Aortic smooth muscle cell (primary cell): ENCODE results near the gene DCTN3. TPM values are rescaled to one million over a fixed set of nuclear protein-coding genes. Genes with fewer than 3 reads are reported as not detected.

Experiments
- total RNA-seq: library from RNA; depleted of rRNA; stranded (reverse); fragments of >200 nt; gene quantifications from 2 replicates; pipeline ENCODE4 v1.2.3, GENCODE V29; 2014

DCTN3 gene
- 147 and 175 TPM in 2 replicates for total RNA-seq

DNA sequence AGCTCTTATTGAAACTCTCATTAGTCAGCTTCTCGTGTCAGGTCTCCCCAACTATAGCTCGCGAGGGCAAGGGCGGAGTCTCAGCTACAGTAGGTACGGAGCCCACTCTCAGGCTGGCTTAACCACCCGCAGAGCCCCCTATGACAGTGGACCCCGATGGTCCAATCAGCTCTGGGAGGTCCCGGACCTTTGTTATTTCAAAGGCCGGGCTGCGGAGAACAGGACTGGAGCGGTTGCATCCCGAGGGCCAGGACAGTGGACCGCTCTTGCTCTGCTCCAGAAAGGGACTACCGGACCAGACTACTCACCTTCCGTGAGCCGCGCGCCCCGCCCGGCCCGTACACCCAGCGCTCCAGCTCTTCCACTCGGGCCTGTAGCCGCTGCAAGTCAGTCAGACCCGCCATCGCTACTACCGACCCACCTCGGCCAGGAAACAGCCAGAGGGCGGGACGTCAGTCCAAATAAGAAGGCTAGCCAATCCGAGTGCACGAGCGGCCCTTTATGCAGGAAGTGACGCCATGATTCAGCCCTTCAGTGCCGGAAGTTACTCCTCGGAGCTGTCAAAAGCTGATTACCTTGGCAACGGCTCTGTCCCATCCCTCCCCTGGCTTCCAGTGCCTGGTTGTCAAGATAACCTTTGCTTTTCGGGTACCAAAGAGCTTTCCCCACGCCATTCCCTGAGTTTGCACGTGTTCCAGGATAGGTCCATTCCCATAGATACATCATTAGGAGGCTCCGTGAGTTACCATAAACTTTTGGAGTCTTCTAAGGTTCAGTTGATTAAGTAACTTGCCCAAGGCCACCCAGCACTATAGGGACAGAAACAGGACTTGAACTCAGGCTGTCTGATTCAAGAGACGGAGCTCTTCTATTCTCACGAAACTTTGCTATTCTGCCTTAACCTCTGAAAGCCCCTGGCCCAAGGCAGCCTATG lies at the start of gene DCTN3:
Gene DCTN3, minus strand, starts transcription at position 435 of the 934 bp plus-strand sequence. Its CDS starts 31 bp downstream, at position 404.

GRCh38 chr9:34662526-34663302 lies 42.4 kb upstream of the DCTN3 start, which contains the start of gene CCL27:
Gene CCL27, minus strand, starts transcription at chr9:34662657. Its CDS starts 24 bp downstream, at chr9:34662633.

GRCh38 chr9:34651876-34652601 lies 31.7 kb upstream of the DCTN3 start, which contains the start of gene IL11RA:
Gene IL11RA, plus strand, starts transcription at chr9:34652185. Its CDS starts 3,033 bp downstream, at chr9:34655218.

DNA sequence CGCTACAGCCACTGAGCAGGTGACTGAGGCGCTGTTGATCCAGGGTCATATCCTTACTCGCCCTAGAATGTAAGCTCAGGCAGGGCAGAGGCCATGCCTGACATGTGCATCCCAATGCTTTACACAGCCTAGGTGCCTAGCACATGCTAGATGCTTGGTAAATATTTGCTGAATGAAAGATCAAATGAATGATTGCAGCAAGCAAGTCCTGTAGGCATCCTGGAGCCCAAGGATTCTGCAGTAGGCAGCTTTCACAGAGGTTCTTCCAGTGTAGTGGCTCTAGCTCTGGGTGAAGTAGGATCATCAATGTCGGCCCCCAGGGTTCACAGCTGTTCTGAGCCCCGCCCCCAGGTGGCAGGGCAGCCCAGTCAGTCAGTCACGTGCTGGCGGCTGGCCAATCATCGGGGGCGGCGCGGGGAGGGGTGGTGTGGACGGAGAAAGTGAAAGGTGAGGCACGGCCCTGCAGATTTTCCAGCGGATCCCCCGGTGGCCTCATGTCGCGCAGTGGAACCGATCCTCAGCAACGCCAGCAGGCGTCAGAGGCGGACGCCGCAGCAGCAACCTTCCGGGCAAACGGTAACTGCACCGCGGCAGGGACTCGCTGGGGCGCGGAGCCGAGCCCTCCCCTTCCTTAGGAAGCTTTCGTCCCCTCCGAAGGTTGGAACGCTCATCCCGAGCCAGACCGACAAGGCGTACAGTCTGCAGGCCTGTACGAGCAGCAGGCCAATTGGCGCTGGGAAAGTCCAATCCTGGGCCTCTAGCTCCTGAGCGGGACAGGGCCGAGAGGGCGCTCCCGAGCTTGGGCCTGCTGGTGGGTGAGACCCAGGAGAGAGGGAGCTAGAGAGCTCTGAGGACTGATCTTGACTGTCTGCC lies 26.2 kb upstream of the DCTN3 start, which contains the start of gene GALT:
Gene GALT, plus strand, starts transcription at position 465 of the 873 bp plus-strand sequence. Its CDS starts 30 bp downstream, at position 495.

GRCh38 chr9:34637356-34638137 lies 17.3 kb upstream of the DCTN3 start, which contains the start of gene SIGMAR1:
Gene SIGMAR1, minus strand, starts transcription at chr9:34637787. Its CDS starts 90 bp downstream, at chr9:34637697.

GRCh38 chr9:34628656-34629490 lies 8.6 kb upstream of the DCTN3 start, which contains the start of gene ARID3C:
Gene ARID3C, minus strand, starts transcription at chr9:34629066. Its CDS starts 1,052 bp downstream, at chr9:34628014.

DNA sequence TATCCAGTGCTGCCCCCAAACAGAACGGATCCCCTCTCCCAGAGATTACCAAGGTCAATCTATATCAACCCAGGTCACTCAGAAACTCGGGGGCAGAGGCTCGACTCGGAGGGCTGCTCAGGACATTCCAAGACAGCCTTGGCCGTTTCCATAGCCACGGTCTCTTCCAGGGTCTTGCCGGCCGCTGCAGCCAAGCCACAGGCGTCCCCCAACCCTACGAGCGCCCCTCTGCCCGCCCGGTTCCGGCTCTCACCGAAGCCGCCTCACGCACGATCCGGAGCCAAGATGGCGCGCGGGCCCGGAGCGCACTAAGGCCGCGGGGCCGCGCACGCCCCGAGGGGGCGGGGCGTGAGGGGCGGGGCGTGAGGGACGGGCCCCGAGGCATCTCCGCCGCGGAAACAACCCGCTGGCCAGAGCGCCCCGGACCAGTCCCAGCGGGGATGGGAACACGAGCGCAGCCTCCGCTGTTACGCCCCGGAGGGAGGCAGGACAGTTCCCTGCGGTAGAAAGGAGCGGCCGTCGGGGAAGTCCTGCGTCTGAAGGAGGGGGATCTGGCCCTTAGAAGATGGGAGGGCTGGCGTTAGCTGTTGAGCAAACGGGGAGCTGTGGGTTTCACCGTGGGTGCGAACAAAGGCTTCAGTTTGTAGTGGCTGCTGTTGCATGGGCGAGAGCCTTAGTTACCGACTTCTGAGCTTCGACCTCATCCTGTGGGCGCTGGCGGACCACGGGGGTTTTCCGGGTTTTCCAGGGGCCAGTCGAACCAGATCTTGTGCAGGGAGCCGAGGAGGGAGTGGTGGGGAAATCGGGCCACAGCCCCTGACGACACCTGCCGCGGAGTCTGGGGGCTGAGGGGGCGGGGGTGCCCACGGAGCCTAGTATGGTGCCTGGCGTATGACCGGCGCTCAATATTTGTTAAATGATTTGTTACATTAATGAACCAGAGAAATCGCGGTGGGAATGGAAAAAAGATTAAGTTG lies 8.2 kb downstream of the DCTN3 start, which contains the start of gene RPP25L:
Gene RPP25L, minus strand, starts transcription at position 287 of the 977 bp plus-strand sequence. CDS start 801 bp downstream, outside the sequence.

GRCh38 chr9:34589636-34590380 lies 30.5 kb downstream of the DCTN3 start, which contains the start of gene CNTFR:
Gene CNTFR, minus strand, starts transcription at chr9:34589724. Its CDS starts 20,743 bp downstream, at chr9:34568981.

Other genes with a start within 250 kb of the DCTN3 start
- 0.92 and 1.2 TPM in 2 replicates for gene MYORG, start 243.6 kb downstream of the DCTN3 start, total RNA-seq
- 5.9 and 6.2 TPM in 2 replicates for gene FAM219A, start 161.9 kb downstream of the DCTN3 start, total RNA-seq
- not detected in 2 replicates for gene DNAI1, start 161.7 kb downstream of the DCTN3 start, total RNA-seq
- not detected in 2 replicates for gene ENHO, start 97.5 kb downstream of the DCTN3 start, total RNA-seq
- not detected in 2 replicates for gene CNTFR, start 30.8 kb downstream of the DCTN3 start, total RNA-seq
- gene RPP25L, start 8.4 kb downstream of the DCTN3 start, total RNA-seq, result 13.1 and 13.2 TPM in 2 replicates
- gene ARID3C, start 8.6 kb upstream of the DCTN3 start, total RNA-seq, result 0.31 TPM in 1 of 2 replicates, not detected in the other
- gene SIGMAR1, start 17.3 kb upstream of the DCTN3 start, total RNA-seq, result 40.0 and 56.3 TPM in 2 replicates
- 26.8 and 34.8 TPM in 2 replicates for gene GALT, start 26.2 kb upstream of the DCTN3 start, total RNA-seq
- 23.4 and 31.1 TPM in 2 replicates for gene IL11RA, start 31.7 kb upstream of the DCTN3 start, total RNA-seq
- not detected in 2 replicates for gene CCL27, start 42.2 kb upstream of the DCTN3 start, total RNA-seq
- not detected in 2 replicates for gene CCL19, start 70.8 kb upstream of the DCTN3 start, total RNA-seq
- gene CCL21, start 89.6 kb upstream of the DCTN3 start, total RNA-seq, result not detected in 2 replicates